Placental epithelial cell (primary cell): Measurements from ENCODE around the gene TANGO2. TPM values are rescaled to one million over a fixed set of nuclear protein-coding genes. Genes with fewer than 3 reads are reported as not detected.
A peak's percentile ranks its signal among the peaks of the same experiment; 100 is the strongest.

ENCODE experiments used
- small RNA-seq: library from RNA; depleted of rRNA; stranded (forward); fragments of <200 nt; gene quantifications from one replicate; pipeline ENCODE3, GENCODE V24; 2012
- total RNA-seq: library from RNA; depleted of rRNA; stranded (reverse); fragments of >200 nt; gene quantifications from 2 replicates; pipeline ENCODE4 v1.2.3, GENCODE V29; 2012

TANGO2 gene, protein sequence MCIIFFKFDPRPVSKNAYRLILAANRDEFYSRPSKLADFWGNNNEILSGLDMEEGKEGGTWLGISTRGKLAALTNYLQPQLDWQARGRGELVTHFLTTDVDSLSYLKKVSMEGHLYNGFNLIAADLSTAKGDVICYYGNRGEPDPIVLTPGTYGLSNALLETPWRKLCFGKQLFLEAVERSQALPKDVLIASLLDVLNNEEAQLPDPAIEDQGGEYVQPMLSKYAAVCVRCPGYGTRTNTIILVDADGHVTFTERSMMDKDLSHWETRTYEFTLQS
- total RNA-seq: 19.6 and 45.2 TPM in 2 replicates

DNA sequence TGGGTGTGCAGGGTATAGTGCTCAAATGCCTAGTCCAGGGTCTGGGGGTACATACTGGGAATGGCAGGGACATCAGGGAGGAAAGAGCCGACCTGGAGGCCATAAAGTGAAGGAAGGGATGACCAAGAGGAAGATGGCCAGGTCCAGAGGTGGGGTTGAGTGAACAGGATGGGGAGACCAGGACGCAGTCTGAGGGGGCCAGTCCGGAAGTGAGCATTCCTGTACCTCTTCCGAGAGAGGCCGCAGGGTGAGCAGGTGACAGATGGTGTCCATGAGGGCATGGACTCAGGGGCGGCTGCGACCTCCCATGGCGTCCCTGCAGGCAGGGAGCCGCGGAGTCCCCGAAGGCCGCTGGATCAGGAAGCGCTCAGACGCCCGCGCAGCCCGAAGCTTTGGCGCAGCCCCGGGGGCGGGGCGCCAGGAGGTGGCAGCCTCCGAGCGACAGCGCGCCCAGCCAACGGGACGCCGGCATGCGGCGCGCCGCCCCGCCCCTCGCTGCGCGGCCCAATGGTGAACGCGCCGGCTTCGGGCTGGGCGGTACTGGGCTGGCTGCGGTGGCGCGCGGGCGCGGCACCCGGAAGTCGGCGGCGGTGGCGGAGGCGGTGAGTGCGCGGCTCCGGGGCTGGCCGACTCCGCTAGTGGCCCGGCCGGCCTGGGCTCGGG is at the start of gene TANGO2:
TSS of gene TANGO2 (plus strand) at position 578 of the 663 bp plus-strand sequence. CDS start 15,689 bp downstream, outside the sequence.

DNA sequence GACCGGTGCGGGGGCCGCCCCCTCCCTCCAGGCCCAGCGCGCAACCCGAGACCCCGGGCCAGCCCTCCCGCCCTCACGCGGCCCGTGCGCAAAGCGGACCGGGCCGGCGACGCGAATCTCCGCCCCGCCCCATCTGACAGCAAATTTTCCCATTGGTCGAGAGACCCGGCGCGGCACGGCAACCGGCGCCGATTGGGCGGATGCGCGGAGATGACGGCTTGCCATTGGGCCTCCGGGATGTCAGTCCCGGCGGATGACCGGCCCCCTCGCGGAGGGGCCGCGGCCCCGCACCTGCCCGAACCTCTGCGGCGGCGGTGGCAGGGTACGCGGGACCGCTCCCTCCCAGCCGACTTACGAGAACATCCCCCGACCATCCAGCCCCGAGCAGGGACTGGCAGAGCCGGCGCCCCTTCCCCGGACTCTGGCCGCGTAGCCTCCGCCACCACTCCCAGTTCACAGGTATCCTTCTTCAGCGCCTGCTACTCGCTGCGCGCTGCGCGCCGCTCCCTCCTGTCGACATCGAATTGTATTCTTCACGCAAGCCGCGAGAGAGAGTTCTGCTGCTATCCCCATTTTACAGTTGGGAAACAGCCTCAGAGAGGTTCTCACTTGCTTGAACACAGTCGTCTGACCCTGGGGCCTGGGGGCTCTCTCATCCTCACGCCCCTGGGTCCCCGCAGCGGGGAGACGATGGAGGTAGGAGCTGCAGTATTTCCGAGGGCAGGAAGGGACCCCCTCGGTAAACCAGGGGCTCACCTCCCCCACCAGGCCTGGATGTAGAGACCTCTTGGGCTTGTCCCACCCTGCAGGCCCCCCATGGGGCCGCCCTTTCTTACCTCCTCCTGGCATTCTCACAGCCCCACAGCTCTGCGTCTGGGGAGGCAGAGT is 3.9 kb upstream of the TANGO2 start, which contains the start of gene ARVCF:
TSS of gene ARVCF (minus strand) at position 90 of the 888 bp plus-strand sequence. CDS start 26,029 bp downstream, outside the sequence.

GRCh38 chr22:20079745-20080444 is 59.0 kb downstream of the TANGO2 start, which contains the start of gene DGCR8:
Gene DGCR8, plus strand, starts transcription at chr22:20080241. Its CDS starts 5,723 bp downstream, at chr22:20085964.

DNA sequence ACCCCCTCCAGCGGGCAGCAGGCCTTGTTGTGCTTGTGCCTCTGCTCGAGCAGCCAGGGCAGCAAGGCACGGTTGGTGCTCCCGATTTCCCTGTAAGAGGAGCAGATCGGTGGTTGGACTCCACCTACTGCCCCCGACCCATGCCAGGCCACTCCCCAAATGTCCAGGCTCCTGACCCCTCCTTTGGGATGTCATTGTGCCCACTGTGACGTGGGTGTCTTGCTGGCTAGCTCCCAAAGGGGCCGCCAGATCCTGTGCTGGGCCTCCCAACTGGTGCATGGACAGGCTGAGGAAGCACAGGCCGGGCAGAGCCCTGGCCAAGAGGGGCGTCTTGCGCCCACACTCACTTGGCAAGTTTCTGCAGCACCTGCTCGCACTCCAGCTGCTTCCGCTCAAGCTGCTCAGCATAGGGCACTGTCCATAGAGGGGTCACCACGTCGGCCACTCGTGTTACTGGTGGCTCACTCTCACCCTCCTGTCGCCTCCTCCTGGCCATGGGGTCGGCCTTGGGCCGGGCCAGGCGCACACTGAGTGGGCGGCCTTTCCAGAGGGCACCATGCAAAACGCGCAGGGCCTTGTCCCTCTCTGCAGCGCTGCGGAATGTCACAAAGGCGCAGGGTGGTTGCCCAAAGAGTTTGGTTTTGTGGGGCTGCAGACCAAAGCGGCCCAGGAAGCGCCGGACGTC is 94.9 kb downstream of the TANGO2 start, which contains the start of gene RANBP1:
TSS of gene RANBP1 (plus strand) at position 414 of the 685 bp plus-strand sequence. CDS start at position 495, 81 bp downstream.

Small RNAs within 50 kb of the gene (small RNA-seq; reads per million reads assigned to genes)
- gene MIR185 (94.3 reads per million, percentile 98 among the genes with 10 or more reads in this experiment), gene MIR6816 (not detected), gene RF00017 (not detected)

Other genes starting within 250 kb of the TANGO2 start
- gene GNB1L, start 166.2 kb upstream of the TANGO2 start, total RNA-seq: 4.7 and 11.2 TPM in 2 replicates
- gene RTL10, start 166.2 kb upstream of the TANGO2 start, total RNA-seq: 16.1 and 37.7 TPM in 2 replicates
- 192 and 306 TPM in 2 replicates for gene COMT, start 79.3 kb upstream of the TANGO2 start, total RNA-seq
- gene TXNRD2, start 79.3 kb upstream of the TANGO2 start, total RNA-seq: 21.6 and 30.7 TPM in 2 replicates
- gene ARVCF, start 4.3 kb upstream of the TANGO2 start, total RNA-seq: 5.9 and 13.6 TPM in 2 replicates
- gene DGCR8, start 59.1 kb downstream of the TANGO2 start, total RNA-seq: 28.0 and 44.8 TPM in 2 replicates
- gene RANBP1, start 95.0 kb downstream of the TANGO2 start, total RNA-seq: 92.3 and 142 TPM in 2 replicates
- 52.6 and 56.0 TPM in 2 replicates for gene TRMT2A, start 96.1 kb downstream of the TANGO2 start, total RNA-seq
- 8.9 and 12.6 TPM in 2 replicates for gene ZDHHC8, start 110.7 kb downstream of the TANGO2 start, total RNA-seq
- not detected in 2 replicates for gene CCDC188, start 129.9 kb downstream of the TANGO2 start, total RNA-seq
- gene RTN4R, start 247.2 kb downstream of the TANGO2 start, total RNA-seq: 2.0 and 4.8 TPM in 2 replicates